Activated CD4-positive, alpha-beta T cell treated with anti-CD3 and anti-CD28 coated beads, Interleukin-2, amount 50 U/mL, for 4 hours (primary cell): Measurements from ENCODE around the gene KLK7.
"Not testable (repeated sequence)": the region's sequence is repeated elsewhere in the genome, so short reads cannot be mapped to it uniquely, and the experiment has no call there.

Experiments used
- DNase-seq, 2 experiments: peaks; one replicate each; pipeline ENCODE4 v3.0.0-alpha.2; 2020

The KLK7 gene

DNA sequence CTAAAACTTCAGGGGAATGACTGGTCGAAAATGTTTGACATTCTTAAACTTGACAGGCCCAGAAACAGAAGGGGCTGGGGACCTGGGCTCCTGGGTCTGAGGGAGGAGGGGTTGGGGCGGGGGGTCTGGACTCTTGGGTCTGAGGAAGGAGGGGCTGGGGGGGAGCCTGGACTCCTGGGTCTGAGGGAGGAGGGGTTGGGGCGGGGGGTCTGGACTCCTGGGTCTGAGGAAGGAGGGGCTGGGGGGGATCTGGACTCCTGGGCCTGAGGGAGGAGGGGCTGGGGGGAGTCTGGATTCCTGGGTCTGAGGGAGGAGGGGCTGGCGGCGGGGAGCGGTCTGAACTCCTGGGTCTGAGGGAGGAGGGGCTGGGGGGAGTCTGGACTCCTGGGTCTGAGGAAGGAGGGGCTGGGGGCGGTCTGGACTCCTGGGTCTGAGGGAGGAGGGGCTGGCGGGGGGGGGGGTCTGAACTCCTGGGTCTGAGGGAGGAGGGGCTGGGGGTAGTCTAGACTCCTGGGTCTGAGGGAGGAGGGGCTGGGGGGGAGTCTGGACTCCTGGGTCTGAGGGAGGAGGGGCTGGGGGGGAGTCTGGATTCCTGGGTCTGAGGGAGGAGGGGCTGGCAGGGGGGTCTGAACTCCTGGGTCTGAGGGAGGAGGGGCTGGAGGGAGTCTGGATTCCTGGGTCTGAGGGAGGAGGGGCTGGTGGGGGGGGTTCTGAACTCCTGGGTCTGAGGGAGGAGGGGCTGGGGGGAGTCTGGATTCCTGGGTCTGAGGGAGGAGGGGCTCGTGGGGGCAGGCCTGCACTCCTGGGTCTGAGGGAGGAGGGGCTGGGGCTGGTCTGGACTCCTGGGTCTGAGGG is 8.8 kb downstream of the KLK7 start:
- no peak for DNase-seq

DNA sequence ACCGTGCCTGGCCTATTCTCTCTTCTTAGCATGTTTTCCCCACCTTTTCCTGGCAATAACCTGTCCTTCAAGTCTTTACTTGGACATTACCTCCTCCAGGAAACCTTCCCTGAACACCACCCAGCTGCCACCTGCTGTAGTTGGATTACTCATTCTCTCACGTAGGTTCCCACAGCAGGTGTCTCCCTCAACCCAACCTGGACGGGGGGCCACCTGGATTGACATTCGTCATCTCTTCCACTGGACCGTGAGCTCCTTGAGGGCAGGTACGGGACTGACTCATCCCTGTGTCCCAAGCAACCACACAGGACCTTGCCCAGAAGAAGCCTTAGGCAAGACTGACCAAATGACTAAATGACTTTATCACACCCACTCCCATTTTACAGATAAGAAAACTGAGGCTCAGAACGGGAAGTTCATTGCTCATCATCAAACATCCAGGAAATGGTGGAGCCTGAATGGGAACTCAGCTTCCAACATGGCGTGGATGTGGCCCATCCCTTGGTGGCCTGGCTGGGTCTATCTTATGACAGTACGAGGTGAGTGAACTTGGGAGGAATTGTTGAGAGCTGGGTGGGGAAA is 10.8 kb downstream of the KLK7 start:
- no peak for DNase-seq

DNA sequence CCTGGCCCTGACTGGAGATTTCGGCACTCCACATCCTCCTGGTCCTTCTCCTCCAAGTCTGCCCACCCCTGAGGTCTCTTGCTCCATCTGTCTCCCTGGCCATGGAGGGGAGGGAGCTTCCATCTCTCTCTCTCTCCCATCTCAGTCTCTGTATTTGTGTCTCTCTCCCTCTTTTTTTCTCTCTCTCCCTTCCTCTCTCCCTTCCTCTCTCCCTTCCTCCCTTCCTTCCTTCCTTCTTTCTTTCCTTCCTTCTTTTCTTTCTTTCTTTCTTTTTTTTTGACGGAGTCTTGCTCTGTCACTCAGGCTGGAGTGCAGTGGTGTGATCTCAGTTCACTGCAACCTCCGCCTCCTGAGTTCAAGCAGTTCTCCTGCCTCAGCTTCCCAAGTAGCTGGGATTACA is 13.9 kb downstream of the KLK7 start:
- DNase-seq: not testable (repeated sequence)

DNA sequence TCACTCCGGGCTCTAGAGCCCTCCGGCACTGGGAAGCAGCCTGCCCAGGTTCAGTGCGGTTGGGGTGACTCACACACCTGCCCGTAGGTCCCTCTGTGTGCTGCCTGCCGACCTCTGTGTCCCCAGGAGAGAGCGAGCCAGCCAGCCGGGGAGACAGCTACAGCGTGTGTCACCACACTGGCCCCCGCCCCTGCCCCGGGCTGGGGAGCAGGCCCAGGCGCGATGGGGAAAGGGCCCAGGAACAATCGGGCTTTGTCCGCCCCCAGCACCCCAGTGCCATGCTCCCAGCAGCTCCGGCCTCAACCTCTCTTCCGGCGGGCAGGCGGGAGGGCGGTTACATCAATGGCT is 14.3 kb downstream of the KLK7 start, which contains the start of gene KLK6:
TSS of gene KLK6 (minus strand) at position 179 of the 348 bp plus-strand sequence. CDS start 1,487 bp downstream, outside the sequence.
- no peak for DNase-seq

DNA sequence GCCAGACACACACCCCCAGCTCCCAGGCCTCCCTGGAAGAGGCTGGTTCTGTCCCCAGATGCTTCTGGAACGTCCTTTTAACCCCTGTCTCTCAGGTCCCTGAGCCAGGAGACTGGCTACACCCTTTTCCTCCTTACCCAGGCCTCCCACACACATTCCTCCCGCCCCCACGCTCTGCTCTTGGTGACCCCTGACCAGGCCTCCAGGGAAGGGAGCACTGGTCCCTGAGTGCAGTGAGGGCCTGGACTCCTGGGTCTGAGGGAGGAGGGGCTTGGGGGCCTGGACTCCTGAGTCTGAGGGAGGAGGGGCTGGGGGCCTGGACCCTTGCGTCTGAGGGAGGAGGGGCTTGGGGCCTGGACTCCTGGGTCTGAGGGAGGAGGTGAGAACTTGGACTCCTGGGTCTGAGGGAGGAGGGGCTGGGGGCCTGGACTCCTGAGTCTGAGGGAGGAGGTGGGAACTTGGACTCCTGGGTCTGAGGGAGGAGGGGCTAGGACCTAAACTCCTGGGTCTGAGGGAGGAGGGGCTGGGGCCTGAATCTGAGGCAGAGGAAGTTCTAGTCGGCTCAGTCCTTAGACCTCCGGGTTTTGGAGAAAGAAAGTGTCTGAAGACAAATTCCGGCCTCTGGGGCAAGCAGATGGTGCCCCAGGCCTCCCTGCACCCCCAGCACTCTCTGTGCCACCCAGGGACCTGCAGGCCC is 14.9 kb downstream of the KLK7 start:
- DNase-seq: no peak

DNA sequence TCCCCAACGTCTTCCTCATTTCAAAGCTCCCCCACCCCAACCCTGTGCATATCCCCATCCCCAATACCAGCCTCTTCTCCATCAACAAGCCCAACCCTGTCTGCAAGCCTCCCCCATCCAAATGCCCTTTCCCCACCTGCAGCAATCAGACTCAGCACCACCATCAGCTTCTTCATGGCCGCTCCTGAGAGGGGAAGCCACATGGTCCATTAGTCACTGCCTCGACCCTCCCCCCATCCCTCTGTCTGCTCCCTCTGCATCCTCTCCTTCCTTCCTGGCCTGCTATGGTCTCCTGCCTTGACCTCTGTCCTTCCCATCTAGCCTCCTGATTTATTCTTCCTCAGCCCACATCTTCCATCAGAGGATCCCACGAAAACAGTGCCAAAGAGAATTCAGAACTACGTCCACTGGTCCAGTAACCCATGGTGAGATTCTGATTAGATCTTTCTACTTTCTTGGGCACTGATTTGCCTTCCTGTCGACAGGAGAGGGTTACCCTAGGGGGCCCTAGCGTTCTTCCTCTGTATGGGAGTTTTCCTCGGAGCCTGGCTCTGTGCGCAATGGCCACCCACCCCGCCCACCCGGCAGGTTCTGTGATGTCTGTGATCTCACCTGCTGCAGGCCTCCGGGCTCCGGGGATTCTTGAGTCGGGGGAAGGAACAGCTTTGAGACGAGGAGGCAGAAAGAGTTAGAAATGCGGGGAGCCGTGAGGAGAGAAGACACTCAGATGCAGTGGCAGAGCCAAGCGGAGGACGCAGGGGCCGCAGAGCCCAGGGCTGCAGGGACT is 15.6 kb downstream of the KLK7 start:
- no peak for DNase-seq

DNA sequence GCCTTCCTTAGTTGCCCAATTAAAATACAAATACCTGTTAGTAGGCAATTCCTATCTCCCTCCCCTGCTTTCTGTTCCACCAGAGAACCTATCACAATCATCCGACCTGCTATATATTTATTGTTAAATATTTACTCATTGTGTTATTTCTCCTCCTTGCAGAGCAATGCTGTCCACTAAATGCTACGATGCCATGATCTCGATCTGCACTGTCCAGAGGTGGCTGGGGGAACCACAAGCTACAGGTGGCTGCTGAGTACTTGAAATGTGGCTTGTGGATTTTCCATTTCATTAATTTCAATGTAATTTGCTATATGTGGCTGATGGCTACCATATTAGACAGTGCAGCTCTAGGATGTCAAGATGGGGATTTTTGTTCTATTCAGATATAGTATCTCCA is 19.5 kb downstream of the KLK7 start:
- DNase-seq: no peak

DNA sequence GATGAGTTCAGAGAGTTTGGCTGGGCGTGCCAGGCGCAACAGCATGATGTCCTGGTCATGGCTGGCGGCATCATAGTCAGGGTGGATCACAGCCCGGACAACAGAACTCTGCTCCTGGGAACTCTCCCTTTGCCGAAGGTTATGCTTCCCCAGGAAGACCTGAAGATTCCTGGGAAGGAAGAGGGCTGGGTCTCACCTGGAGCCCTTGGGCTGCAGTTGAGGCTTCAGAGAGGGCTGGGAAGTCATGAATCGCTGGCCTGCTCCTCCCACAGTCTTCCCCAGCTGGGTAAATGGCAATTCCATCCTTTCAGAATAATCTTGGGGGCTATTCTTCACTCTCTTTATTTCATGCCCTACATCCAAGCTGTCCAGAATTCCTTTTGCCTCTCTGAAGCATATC is 20.3 kb downstream of the KLK7 start:
- DNase-seq: no peak

DNA sequence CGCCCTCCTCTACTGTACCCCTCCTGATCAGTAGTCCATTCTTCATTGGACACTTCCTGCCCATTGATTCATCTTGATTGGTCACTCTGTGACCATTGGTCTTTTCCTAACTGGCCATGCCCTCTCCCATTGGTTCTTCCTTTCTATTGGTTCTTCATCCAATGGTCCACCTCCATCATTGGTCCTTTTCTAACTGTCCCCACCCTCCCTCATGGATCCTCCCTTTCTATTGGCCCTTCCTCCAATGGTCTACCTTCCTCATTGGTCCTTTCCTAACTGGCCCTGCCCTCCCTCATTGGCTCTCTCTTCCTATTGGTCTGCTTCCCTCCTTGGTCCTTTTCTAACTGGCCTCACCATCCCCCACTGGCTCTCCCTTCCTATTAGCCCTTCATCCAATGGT is 21.5 kb downstream of the KLK7 start:
- DNase-seq: no peak

DNA sequence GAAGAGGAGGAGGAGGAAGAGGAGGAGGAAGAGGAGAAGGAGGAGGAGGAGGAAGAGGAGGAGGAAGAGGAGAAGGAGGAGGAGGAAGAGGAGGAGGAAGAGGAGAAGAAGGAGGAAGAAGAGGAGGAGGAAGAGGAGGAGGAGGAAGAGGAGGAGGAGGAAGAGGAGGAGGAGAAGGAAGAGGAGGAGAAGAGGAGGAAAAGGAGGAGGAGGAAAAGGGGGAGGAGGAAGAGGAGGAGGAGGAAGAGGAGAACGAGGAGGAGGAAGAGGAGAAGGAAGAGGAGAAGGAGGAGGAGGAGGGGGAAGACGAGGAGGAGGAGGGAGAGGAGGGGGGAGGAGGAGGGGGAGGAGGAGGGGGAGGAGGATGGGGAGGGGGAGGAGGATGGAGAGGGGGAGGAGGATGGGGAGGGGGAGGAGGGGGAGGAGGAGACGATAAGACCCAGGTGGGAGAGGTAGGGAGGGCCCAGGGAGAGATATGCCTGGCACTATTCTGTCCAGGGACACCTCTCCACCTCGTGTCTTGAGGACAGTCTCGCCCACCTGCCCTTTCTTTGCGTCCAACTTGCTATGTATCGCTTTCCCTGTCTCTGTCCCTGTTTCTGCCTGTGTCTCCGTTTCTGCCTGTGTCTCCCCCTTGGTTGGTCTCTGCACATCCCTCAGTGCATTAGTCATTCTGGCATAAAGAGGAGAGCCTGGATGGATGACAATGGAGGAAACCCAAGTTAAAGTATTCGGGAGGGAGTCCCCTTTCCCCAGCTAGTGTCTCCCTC is 23.8 kb downstream of the KLK7 start:
- DNase-seq: no peak

DNA sequence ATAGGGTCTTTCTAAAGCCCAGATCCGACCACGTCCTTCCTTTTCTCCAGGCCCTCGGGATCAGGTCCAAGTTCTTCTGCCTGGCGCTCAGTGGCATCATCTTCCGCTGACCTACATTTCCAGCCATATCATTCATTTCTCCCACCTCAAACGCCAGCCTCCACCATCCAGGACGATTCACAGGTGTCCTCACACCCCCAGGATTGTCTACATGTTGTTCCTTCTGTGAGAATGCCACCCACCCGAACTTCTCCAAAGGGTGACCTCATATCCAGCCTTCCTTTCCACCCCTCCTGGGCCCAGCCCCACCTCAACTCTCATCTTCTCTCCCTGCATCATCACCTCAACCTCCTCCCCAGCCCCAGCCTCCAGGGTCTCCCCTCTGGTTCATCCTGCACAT is 26.1 kb downstream of the KLK7 start:
- DNase-seq: no peak

DNA sequence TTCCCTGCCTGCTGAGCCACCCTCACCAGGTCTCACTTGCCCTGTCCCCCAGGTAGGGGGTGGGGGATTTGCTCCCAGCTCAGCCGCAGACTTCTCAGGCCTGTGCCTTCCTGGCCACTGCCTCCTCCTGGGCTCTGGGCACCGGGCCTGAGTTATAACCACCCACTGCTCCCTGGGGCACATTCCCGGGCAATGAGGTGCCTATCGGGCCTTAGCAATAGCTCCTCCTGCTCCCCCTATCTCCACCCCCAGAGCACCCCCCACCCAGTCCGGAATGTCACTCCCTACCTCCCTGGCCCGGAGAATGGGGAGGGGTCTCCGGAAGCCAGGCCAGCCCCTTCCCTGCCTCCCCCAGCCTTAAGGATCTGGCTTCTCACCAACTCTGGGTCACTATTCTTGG is 30.8 kb downstream of the KLK7 start, which contains the start of gene KLK5:
TSS of gene KLK5 (minus strand) at position 129 of the 400 bp plus-strand sequence. CDS start 381 bp downstream, outside the sequence.
- DNase-seq: no peak

DNA sequence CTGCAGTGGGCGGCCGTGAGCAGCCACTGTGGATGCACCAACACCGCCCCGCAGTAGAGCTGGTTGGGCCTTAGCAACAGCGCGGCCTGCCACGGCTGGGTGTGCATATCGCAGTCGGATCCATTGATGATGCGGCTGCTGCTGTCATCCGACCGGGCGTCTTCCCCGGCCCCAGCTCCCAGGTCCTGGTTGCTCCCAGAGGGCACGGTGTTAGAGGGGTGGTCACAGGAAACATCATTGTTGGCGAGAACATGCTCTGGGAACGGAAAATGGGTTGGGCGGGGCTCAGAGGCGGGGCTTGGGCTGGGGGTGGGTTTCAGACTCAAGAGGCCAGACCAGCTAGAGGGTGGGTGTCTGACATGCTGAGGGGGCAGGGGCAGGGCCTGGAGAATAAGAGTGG is 33.9 kb downstream of the KLK7 start:
- no peak for DNase-seq

DNA sequence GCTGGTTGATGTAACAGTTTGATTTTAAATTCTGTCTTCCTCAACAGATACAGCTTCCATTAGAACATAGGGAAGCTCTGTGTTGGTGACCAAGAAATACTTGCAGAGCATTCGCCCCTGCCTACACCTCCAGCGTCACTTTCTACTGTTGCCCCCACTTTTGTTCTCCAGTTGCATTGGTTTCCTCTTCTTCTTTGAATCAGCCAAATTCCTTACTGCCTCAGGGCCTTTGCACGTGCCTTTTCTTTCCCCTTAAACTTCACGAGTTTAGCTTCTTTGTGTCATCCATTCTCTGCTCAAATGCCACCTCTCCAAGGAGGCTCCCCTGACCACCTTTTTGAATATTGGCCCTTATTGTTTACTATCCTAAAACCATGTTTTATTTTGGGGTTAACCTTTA is 36.6 kb downstream of the KLK7 start:
- DNase-seq: no peak

DNA sequence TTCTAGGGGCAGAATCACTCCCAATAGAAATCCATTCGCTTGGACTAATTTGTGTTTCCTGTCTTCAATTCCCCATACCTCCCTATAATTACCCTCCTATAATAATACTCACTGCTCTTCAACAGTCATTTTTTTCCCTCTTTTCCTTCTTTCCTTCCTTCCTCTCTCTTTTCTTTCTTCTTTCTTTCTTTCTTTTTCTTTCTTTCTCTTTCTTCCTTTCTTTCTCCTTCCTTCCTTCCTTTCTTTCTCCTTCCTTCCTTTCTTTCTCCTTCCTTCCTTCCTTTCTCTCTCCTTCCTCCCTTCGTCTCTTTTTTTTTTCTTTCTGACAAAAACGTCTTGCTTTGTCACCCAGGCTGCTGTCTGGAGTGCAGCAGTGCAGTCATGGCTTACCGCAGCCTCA is 38.9 kb downstream of the KLK7 start:
- DNase-seq: no peak

DNA sequence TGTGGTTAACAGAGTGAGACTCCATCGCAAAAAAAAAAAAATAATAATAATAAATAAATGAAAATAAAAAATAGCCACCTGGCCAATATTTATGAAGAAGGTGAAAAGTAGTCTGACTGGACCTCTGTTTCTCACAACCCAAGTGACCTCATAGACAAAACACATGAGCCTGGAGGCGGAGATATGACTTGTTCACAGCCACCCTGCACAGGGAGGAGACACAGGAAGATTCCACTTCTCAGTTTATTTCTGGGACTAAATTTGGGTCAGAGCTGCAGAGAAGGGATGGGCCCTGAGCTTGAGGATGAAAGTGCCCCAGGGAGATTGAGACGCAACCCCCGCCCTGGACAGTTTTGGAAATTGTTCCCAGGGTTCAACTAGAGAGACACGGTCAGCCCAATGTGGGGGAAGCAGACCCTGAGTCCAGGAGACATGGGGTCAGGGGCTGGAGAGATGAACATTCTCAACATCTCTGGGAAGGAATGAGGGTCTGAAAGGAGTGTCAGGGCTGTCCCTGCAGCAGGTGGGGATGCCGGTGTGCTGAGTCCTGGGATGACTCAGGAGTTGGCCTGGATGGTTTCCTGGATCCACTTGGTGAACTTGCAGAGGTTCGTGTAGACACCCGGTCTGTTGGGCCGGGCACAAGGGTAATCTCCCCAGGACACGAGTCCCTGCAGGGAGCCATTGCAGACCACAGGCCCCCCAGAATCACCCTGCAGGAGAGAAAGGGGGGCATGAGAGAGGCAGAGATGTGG is 40.5 kb downstream of the KLK7 start:
- no peak for DNase-seq

DNA sequence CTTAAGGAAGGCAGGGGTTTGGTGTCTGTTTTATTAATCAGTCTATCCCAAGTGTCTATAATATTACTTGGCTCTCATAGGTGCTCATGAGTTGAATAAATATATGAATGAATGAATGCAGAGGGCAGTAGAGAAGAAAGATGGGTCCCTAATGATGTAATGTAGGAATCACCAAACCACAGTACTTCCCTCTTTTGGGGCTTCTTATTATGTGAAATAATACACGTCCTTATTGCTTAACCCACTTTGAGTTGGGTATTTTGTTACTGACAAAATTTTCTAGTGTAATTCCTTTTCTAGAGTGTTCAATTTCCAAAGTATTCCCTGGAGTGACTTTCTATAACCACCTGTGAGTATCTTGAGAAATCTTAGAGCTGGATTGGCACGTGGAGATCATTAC is 44.1 kb downstream of the KLK7 start:
- no peak for DNase-seq

DNA sequence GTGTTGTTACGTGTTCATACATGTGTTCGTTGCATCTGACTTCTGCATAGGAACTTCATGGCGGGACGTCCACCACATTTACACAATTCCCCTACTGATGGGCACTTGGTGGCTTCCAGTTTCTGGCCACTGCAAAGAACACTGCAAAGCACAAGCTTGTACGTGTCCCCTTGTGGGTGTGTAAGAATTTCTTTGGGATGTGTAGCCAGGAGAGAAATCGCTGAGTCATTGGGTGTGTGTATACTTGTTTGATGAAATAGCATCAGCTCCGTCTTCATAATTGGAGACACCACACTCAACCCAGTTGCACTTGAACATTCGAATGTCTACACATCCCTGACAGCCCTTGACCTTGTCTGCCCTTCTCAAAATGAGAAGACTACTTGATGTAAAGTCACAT is 50.1 kb downstream of the KLK7 start:
- no peak for DNase-seq

DNA sequence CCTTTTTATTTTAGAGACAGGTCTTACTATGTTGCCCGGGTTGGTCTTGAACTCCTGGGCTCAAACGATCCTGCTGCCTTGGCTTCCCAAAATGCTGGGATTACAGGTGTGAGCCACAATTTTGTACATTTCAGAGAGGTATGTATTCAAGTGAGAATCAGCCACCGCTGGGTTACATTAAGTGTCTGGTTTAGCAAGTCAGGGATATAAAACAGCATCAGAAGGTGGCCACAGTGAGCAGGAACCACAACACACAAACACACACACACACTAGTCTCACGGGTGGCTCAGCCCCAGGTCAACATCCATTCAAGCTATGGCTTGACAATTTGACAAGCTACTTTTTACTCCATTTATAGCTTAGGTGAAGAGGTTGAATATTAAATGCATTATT is 51.0 kb downstream of the KLK7 start:
- DNase-seq: no peak

DNA sequence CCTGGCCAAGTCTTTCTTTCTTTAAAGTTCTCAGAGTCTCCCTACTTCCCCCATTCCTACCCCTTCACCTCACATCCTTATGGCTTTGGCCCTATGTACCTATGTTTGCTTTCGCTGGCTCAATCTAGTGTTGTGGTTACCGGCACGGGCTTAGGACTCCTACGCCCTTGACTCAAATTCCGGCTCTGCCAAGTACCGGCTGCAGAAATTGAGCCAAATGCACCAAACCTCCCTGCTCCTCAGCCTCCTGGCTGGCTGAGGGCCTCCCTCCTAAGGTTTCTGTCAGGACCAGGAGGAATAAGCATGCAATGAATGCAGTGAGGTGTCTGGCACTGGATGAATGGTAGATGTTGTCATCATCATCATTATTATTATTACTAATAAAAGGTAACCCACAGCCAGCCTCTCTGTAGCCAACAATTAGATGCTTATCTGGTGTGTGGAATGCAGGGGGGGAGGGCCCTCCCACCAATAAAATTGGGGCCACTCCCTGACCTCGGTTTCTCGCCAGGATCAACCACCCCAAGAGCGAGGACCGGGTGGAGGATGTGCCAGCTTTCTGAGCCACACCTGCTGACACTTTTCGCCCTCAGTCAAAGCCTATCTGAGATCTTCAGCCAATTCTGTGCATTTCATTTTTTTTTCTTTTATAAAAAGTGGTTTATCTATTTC is 51.6 kb downstream of the KLK7 start:
- no peak for DNase-seq

DNA sequence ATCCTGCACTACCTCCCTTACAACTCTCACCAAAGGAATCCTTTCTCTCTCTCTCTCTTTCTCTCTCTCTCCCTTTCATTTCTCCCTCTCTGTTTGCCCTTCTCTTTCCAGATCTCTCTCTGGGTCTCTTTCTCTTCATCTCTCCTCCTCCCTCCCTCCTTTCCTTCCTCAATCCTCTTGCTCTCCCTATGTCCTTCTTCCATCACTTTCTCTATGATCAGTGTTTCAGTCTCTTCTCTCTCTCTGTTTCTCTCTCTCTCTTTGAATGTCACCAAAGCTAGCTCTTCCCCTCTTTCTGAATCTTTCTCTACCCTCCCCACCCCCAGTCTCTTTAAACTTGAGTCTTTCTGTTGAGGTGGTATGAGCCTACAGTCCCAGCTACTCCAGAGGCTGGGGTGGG is 52.7 kb downstream of the KLK7 start:
- DNase-seq: no peak
